Heart right ventricle (tissue), 16 donors: ENCODE results near the gene ITPR3. TPM values are rescaled to one million over a fixed set of nuclear protein-coding genes. Genes with fewer than 3 reads are reported as not detected.

Experiments
- ATAC-seq, 8 donors: fragments of 200-7000 bp; cut with Tn5 transposase; one replicate each; pipeline ENCODE4 v1.9.1; 2020; ENCODE audit warnings: mild to moderate bottlenecking in 8 of 8, moderate library complexity in 8 of 8, moderate number of reproducible peaks in 1 of 8
- DNase-seq, 2 donors: peaks; one replicate each; pipeline ENCODE4 v3.0.0-alpha.2; 2020
- H3K27ac ChIP-seq, 10 donors: fragments of 200-600 bp; sonication (generic) in 2 of 10; one replicate each; pipeline versions ENCODE4 v1.5.0 to v1.8.0; 2020 to 2022; ENCODE audit warnings: mild to moderate bottlenecking in 3 of 10
- H3K27me3 ChIP-seq, 7 donors: fragments of 200-600 bp; one replicate each; pipeline ENCODE4 v1.8.0; 2021 to 2022; ENCODE audit warnings: mild to moderate bottlenecking in 2 of 7
- H3K36me3 ChIP-seq, 9 donors: fragments of 200-600 bp; sonication (generic) in 1 of 9; one replicate each; pipeline versions ENCODE4 v1.5.0 to v1.8.0; 2020 to 2022; ENCODE audit warnings: mild to moderate bottlenecking in 2 of 9
- H3K4me1 ChIP-seq, 9 donors: fragments of 200-600 bp; sonication (generic) in 1 of 9; one replicate each; pipeline versions ENCODE4 v1.5.0 to v1.8.0; 2020 to 2022; ENCODE audit warnings: mild to moderate bottlenecking in 4 of 9
- H3K4me3 ChIP-seq, 10 donors: fragments of 200-600 bp; sonication (generic) in 2 of 10; one replicate each; pipeline versions ENCODE4 v1.5.0 to v1.8.0; 2020 to 2022; ENCODE audit warnings: mild to moderate bottlenecking in 7 of 10, moderate library complexity in 2 of 10
- H3K9me3 ChIP-seq, 11 donors: fragments of 200-600 bp in 10 of 11; sonication (generic) in 2 of 11; one replicate each; pipeline versions ENCODE4 v1.5.0 to v1.8.0; 2013 to 2022; ENCODE audit warnings: mild to moderate bottlenecking in 2 of 11, control low read depth in 1 of 11, moderate library complexity in 1 of 11
- CTCF ChIP-seq, 9 donors: fragments of 200-600 bp; sonication (generic) in 2 of 9; IDR thresholded peaks; one replicate each; pipeline versions ENCODE4 v1.5.0 to v1.8.0; 2021 to 2022; ENCODE audit warnings: antibody characterized with exemption in 9 of 9, mild to moderate bottlenecking in 5 of 9, moderate library complexity in 1 of 9
- WGBS, 2 donors: extraction: QIAGEN DNeasy Blood & Tissue Kit; methylation state at CpG; one replicate each; pipeline ENCODE4 v1.1.7; 2013; ENCODE audit warnings: inconsistent platforms in 1 of 2; 5-methylcytosine and 5-hydroxymethylcytosine counted together
- intact Hi-C, 10 donors: fragments of 100-400 bp; cut with DNase I; formaldehyde crosslinking; loops; one replicate each; pipeline versions ENCODE4 v1.11.1 to v1.14.2; 2022
- polyA plus RNA-seq, 2 donors: library from polyadenylated mRNA; stranded (reverse); fragments of 200-250 nt; gene quantifications; one replicate each; pipeline ENCODE4 v1.2.3, GENCODE V29; 2013
- total RNA-seq, 10 donors: library from RNA; stranded (reverse); fragmentation: NEBNext Ultra II Directional in 3 of 10; extraction: Animal tissue kit (Norgen Biotek cat#: 25700) in 3 of 10; gene quantifications; one replicate each; pipeline versions ENCODE4 v1.2.1 to v1.2.4, GENCODE V29; 2021 to 2023
- donor health status: Arrhythmogenic right ventricular cardiomyopathy.
- donor health status: ischemic (EF 13 %, LVEDD 7.1; RV severe dilation, severe dysfunction).
- donor health status: healthy with polysubstance abuse.
- donor health status: DM: no; HTN: yes; CAD: no.
- donor health status: DM: no; HTN: no; CAD: no.
- donor health status: ischemic (EF 25% LVEDD 6.9; RV normal size, moderate dysfunction).
- donor health status: ischemic (EF 25% LVEDD 5.7; RV mildly dilated, moderate dysfunction).
- donor health status: healthy.
- donor health status: DM: yes; HTN: yes; CAD: no.
- donor health status: Ischemic cardiomyopathy.
- donor health status: ischemic (EF 35%, LVEDD 5.7; RV mildly dilated, moderate dysfunction).
- donor health status: nonischemic (EF 11% LVEDD 7.7; RV severe dilation, severe dysfunction).
- donor health status: DM: yes; HTN: yes; CAD: no.
- donor health status: PGD.
- donor health status: ischemic (EF 29% LVEDD 5.4; RV normal size, mild dysfunction).
- donor health status: nonischemic (EF 23%, LVEDD 6.1; RV moderate dilation, normal function).

The ITPR3 gene
- total and polyA plus RNA-seq, 12 donors: 3.2 to 16.7 (median 6.0) TPM

GRCh38 chr6:33710296-33711121, 89.4 kb downstream of the ITPR3 start:
- Histone ChIP-seq H3K4me3 (peak overlapping the region in 9 of 10 donors; percentile 53 to 86 (median 75)), H3K27me3 (no peaks in the 10 kb centered on the region), H3K9me3 (no peaks in the 10 kb centered on the region), H3K27ac (peak overlapping the region in 9 of 10 donors; percentile 89 to 96 (median 94)), H3K4me1 (peaks cover 6 to 48% (median 33%) of the 10 kb centered on the region in 9 donors), H3K36me3 (peaks cover 0 to 30% (median 0%) of the 10 kb centered on the region in 9 donors)
- TF ChIP-seq CTCF (IDR thresholded peaks at IDR 0.05): no peak
- no peak for DNase-seq
- intact Hi-C loops: loop anchor here in 6 of 10 donors (1.0 to 5.0 kb wide), 4 partner anchors 47 to 52 kb away; no protein-coding TSS in a partner anchor
- ATAC-seq: no peak
- WGBS, 2 donors: 84% methylated on average over 15 of the region's 15 CpGs

GRCh38 chr6:33711140-33712129, 90.3 kb downstream of the ITPR3 start, which contains the start of gene UQCC2:
UQCC2 (minus strand) TSS chr6:33711700; CDS start chr6:33711686, 14 bp downstream.
- no peaks in the 10 kb centered on the region for H3K27me3 ChIP-seq
- peak within 1 kb of the TSS; percentile 46 to 96 (median 94) for H3K27ac ChIP-seq
- DNase-seq (peak; percentile 97 to 99), ATAC-seq (peak; percentile 93 to 99 (median 98))
- H3K4me1 ChIP-seq: peaks cover 6 to 48% (median 33%) of the 10 kb centered on the region in 9 donors
- peak; percentile 44 to 95 (median 69) for TF ChIP-seq CTCF (IDR thresholded peaks at IDR 0.05)
- intact Hi-C loops: loop anchor here in 6 of 10 donors (1.0 to 5.0 kb wide), 5 partner anchors 33 to 51 kb away; no protein-coding TSS in a partner anchor
- H3K9me3 ChIP-seq: no peaks in the 10 kb centered on the region
- WGBS, 2 donors: 2% methylated on average over 72 to 73 of the region's 73 CpGs
- peaks cover 0 to 30% (median 0%) of the 10 kb centered on the region in 9 donors for H3K36me3 ChIP-seq
- H3K4me3 ChIP-seq: peak within 1 kb of the TSS; percentile 41 to 86 (median 71)

GRCh38 chr6:33712914-33713313, 91.8 kb downstream of the ITPR3 start:
- Histone ChIP-seq H3K27me3 (no peaks in the 10 kb centered on the region), H3K27ac (no peak overlapping the region), H3K9me3 (no peaks in the 10 kb centered on the region), H3K4me3 (no peak overlapping the region), H3K4me1 (peaks cover 6 to 49% (median 40%) of the 10 kb centered on the region in 9 donors), H3K36me3 (peaks cover 0 to 23% (median 0%) of the 10 kb centered on the region in 9 donors)
- ATAC-seq: no peak
- intact Hi-C loops: loop anchor here in 4 of 10 donors (1.0 to 5.0 kb wide), 3 partner anchors 31 to 49 kb away; no protein-coding TSS in a partner anchor
- no peak for DNase-seq
- no peak for TF ChIP-seq CTCF (IDR thresholded peaks at IDR 0.05)
- 94 to 95% methylated on average over 3 of the region's 3 CpGs for WGBS, 2 donors
